GM18951 (cell line): ENCODE results near the gene CCDC200.
"Not testable (repeated sequence)": the region's sequence is repeated elsewhere in the genome, so short reads cannot be mapped to it uniquely, and the experiment has no call there.

Source experiments
- POLR2A ChIP-seq: IDR thresholded peaks from 4 replicates; pipeline ENCODE4 v1.6.1; 2011; ENCODE audit warnings: mild to moderate bottlenecking; ENCODE audit not compliant: insufficient read length, insufficient read depth; ENCODE audit errors: extremely low read depth
- in situ Hi-C: fragments of 300-500 bp; cut with MboI; formaldehyde crosslinking; loops from one replicate; pipeline ENCODE4 v1.12.0; 2022; ENCODE audit warnings: low sequenced_read_pairs, mixed read lengths, inconsistent platforms; ENCODE audit not compliant: unreplicated experiment

CCDC200 gene

DNA sequence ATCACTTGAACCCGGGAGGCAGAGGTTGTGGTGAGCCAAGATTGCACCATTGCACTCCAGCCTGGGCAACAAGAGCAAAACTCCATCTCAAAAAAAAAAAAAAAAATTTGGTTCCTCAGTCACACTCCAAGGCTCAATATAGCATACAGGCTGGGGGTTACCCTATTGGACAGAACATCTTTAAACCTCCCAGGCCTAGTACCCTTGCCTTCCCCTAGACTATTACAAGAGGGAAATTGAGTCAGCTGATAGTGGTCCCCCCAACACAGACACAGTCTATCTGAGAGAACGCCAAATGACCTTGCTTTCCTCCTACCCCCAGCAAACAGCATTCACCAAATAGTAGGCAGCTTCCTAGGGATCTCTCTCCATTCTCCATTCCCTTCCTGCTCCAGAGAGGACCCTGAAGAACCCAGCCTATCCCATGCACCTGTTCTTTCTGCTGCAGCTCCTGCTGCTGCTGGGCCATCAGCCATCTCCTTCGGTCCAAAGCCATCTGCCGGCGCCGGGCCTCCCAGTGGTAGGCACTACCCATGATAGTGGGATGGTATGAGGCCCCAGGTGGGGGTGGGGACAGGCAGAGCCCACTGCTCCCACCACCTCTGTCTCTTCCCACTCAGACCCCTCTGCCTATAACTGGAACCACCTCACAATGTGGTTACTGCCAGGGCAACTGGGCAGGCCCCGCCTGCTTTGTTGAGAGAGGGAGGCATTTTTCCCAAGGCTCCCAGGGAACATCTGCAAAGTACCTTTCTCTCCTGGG lies at the start of gene CCDC200:
CCDC200 (minus strand) TSS at position 604 of the 763 bp plus-strand sequence; CDS start at position 535, 69 bp downstream.
- in situ Hi-C loops = not testable (repeated sequence)

DNA sequence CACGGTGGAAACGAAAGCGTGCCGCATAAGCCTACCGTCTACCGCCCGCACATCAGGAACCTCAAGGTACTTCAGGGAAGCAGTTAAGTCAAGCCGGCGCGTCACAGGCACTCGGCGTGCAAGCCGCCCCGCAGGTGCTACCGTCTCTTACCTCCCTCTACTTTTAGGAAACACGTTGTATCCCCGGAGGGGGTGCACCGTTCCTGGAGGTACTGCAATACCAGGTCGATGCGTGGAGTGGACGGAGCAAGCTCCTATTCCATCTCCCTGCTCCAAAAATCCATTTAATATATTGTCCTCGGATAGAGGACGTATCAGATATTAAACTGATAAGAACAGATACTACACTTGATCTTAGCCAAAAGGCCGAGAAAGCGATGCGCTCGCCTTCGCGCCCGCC lies 44.5 kb upstream of the CCDC200 start:
- in situ Hi-C loops = not testable (repeated sequence)

DNA sequence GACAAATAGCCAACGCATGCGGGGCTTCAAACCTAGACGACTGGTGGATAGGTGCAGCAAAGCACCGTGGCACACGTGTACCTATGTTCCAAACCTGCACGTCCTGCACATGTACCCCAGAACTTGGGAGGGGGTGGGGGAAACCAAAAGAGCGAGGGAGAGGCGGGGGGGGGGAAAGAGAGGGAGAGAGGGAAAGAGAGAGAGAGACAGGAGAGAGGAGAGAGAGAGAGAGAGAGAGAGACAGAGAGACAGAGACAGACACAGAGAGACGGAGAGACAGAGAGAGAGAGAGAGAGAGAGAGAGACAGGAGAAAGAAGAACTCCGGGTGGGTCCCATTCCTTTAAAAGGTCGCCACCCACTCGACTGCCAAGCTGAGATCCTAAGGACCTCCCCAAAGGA lies 44.1 kb upstream of the CCDC200 start:
- in situ Hi-C loops = not testable (repeated sequence)

DNA sequence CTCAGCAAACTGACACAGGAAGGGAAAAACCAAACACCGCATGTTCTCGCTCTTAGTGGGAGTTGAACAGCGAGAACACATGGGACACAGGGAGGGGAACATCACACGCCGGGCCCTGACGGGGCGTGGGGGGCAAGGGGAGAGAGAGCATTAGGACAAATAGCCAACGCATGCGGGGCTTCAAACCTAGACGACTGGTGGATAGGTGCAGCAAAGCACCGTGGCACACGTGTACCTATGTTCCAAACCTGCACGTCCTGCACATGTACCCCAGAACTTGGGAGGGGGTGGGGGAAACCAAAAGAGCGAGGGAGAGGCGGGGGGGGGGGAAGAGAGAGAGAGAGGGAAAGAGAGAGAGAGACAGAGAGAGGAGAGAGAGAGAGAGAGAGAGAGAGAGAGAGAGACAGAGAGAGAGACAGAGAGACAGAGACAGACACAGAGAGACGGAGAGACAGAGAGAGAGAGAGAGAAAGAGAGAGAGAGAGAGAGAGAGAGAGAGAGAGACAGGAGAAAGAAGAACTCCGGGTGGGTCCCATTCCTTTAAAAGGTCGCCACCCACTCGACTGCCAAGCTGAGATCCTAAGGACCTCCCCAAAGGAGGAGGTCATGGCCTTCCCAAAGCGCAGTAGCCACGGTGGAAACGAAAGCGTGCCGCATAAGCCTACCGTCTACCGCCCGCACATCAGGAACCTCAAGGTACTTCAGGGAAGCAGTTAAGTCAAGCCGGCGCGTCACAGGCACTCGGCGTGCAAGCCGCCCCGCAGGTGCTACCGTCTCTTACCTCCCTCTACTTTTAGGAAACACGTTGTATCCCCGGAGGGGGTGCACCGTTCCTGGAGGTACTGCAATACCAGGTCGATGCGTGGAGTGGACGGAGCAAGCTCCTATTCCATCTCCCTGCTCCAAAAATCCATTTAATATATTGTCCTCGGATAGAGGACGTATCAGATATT lies 42.4 kb upstream of the CCDC200 start:
- in situ Hi-C loops = not testable (repeated sequence)

DNA sequence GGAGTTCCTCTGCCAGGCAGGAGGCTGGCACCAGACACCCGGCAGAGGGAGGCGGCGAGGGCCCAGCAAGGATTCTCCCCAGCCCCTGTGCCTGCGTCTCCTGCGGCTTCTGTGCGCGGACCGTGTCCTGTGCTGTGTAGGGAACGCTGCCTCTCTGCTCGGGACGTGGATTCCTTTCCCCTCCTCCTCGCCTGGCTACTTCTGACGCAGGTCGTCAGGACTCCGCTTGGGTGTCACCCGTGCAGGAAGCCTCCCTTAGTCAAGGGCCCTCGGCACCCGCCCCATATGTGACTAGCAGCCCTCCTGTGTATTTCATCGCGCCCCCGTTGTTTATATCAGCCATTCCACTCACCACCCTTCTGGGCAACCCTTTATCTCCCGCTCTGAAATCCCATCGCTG lies 18.0 kb upstream of the CCDC200 start:
- in situ Hi-C loops = not testable (repeated sequence)

DNA sequence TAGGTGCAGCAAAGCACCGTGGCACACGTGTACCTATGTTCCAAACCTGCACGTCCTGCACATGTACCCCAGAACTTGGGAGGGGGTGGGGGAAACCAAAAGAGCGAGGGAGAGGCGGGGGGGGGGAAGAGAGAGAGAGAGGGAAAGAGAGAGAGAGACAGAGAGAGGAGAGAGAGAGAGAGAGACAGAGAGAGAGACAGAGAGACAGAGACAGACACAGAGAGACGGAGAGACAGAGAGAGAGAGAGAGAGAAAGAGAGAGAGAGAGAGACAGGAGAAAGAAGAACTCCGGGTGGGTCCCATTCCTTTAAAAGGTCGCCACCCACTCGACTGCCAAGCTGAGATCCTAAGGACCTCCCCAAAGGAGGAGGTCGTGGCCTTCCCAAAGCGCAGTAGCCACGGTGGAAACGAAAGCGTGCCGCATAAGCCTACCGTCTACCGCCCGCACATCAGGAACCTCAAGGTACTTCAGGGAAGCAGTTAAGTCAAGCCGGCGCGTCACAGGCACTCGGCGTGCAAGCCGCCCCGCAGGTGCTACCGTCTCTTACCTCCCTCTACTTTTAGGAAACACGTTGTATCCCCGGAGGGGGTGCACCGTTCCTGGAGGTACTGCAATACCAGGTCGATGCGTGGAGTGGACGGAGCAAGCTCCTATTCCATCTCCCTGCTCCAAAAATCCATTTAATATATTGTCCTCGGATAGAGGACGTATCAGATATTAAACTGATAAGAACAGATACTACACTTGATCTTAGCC lies 12.4 kb upstream of the CCDC200 start:
- in situ Hi-C loops = not testable (repeated sequence)

DNA sequence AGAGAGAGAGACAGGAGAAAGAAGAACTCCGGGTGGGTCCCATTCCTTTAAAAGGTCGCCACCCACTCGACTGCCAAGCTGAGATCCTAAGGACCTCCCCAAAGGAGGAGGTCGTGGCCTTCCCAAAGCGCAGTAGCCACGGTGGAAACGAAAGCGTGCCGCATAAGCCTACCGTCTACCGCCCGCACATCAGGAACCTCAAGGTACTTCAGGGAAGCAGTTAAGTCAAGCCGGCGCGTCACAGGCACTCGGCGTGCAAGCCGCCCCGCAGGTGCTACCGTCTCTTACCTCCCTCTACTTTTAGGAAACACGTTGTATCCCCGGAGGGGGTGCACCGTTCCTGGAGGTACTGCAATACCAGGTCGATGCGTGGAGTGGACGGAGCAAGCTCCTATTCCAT lies 11.2 kb upstream of the CCDC200 start:
- in situ Hi-C loops = not testable (repeated sequence)

DNA sequence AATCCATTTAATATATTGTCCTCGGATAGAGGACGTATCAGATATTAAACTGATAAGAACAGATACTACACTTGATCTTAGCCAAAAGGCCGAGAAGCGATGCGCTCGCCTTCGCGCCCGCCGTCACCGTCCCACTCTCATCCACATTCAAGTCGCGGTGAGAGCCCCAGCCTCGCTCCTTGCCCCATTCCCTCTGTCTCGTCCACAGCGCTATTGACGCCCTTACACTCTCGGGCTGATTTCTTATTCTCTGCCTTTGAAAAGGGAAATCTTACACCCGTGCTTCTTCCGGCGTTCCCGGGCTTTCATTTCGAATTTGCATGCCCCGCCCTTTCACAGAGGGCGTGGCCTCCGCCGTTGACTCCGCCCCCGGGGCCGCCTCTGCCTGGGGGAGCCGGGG lies 5.5 kb upstream of the CCDC200 start, which contains the start of gene RNU2-1:
RNU2-1 (minus strand) TSS at position 101 of the 400 bp plus-strand sequence.
- in situ Hi-C loops = not testable (repeated sequence)

DNA sequence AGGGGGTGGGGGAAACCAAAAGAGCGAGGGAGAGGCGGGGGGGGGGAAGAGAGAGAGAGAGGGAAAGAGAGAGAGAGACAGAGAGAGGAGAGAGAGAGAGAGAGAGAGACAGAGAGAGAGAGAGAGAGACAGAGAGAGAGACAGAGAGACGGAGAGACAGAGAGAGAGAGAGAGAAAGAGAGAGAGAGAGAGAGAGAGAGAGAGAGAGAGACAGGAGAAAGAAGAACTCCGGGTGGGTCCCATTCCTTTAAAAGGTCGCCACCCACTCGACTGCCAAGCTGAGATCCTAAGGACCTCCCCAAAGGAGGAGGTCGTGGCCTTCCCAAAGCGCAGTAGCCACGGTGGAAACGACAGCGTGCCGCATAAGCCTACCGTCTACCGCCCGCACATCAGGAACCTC lies 4.8 kb upstream of the CCDC200 start:
- in situ Hi-C loops = not testable (repeated sequence)

DNA sequence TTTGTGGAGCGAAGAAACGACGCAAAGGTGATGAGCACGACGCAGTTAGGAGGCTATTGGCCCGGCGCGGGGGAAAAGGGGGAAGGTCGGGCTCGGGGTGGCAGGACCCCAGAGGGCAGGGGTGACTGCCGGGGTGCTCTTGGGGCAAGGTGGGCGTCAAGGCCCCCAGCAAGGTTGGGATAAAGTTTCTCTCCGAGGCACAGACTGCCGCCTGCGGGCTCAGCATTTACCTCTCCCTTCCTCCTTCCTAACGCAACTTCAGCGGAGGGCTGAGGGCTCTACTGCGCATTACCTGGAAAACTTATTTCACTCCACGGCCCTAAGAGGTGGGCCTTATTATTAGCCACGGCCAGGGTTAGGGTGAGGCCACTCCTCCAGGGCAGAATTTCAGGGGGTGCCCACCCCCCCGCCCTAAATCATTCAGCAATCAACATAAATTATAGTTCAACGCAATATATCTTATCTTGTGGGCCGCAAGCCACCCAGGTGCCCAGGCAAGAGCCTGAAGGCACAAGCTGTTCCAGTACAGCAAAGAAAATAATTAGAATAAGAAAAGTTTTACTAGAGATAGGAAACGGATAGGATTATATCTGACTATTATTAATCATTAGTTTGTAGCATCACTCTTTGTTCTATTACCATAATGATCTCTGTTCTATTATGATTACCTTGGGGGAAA lies 3.7 kb upstream of the CCDC200 start:
- in situ Hi-C loops = not testable (repeated sequence)

DNA sequence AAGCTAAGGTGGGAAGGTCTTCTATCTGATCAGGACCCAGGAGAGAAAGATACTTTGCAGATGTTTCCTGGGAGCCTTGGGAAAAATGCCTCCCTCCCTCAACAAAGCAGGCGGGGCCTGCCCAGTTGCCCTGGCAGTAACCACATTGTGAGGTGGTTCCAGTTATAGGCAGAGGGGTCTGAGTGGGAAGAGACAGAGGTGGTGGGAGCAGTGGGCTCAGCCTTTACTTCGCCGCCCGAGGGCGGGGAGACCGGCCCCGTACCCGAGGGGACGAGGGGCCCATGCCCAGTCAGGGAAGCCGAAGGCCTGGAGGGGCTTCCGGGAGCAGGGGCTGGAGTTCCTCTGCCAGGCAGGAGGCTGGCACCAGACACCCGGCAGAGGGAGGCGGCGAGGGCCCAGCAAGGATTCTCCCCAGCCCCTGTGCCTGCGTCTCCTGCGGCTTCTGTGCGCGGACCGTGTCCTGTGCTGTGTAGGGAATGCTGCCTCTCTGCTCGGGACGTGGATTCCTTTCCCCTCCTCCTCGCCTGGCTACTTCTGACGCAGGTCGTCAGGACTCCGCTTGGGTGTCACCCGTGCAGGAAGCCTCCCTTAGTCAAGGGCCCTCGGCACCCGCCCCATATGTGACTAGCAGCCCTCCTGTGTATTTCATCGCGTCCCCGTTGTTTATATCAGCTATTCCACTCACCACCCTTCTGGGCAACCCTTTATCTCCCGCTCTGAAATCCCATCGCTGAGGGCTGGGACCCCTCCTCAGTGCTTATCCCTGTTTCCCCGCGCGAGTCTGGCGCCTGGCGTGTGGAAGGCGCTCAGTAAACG lies 3.0 kb upstream of the CCDC200 start:
- in situ Hi-C loops = not testable (repeated sequence)

DNA sequence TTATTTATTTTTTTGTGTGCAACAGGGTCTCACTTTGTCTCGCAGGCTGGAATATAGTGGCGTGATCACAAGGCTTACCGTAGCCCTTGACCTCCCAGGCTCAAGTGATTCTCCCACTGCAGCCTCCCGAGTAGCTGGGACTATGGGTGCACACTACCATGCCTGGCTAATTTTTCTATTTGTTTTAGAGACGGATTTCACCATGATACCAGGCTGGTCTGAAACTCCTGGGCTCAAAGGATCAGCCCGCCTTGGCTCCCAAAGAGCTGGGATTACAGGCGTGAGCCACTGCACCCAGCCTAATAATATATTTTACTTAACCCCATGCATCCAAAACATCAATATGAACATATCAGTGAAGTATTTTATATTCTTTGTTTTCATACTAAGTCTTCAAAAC lies 2.0 kb downstream of the CCDC200 start:
- no peak for TF ChIP-seq POLR2A
- in situ Hi-C loops = no loop called here

DNA sequence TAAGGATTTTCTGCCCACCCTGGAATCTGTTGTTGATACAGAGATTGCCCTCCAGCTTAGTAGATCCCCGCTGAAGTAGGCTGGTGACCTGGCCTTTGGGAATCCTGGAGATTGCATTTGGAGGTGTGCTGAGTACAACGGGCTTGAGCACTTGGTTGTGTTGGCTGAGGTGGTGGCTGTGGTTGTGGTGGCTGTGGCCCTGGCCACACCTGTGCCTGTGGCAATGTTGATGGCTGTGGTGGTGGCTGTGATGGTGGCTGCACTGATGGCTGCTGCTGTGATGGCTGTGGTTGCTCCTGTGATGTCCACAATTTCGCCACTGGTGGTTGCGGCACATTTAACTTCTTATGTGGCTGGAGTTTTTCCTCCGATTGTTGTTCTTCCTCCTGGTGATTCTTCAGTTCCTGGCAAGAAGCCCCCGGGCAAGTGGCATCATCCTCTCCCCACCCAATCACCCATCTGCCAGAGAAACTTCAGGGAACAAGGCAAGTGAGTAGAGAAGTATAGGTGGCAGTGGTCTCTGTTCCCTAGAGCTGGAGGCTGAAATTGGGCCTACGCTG lies 4.2 kb downstream of the CCDC200 start:
- TF ChIP-seq POLR2A = no peak
- in situ Hi-C loops = no loop called here
